ENCODE data around the gene ZFYVE16.
"Not testable (repeated sequence)": the region's sequence is repeated elsewhere in the genome, so short reads cannot be mapped to it uniquely, and the experiment has no call there.

Gene ZFYVE16

DNA sequence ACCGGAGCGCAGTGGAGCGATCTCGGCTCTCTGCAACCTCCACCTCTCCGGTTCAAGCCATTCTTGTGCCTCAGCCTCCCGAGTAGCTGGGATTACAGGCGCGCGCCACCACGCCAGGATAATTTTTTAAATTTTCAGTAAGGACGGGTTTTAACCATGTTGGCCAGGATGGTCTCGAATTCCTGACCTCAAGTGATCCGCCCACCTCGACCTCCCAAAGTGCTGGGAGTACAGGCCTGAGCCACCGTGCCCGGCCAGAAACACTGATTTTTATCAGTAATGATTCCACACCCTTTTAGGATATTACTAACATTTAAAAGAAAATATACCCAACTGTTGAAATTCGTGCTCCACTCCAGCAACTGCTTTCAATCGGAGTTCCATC, 79.6 kb downstream of the ZFYVE16 start:
- H3K4me3 ChIP-seq (ENCODE audit: low read depth, low read length), result peak overlapping the region; percentile 39

GRCh38 chr5:80487829-80488721, 80.2 kb downstream of the ZFYVE16 start, which contains the start of gene FAM151B:
TSS of gene FAM151B (plus strand) at chr5:80488100. CDS start at chr5:80488124, 24 bp downstream.
- peak within 1 kb of the TSS; percentile 65 for H3K4me3 ChIP-seq (ENCODE audit: low read depth, low read length)

GRCh38 chr5:80491296-80491695, 83.4 kb downstream of the ZFYVE16 start:
- H3K4me3 ChIP-seq (ENCODE audit: low read depth, low read length), result no peak overlapping the region

- no peak overlapping the region for H3K4me3 ChIP-seq (ENCODE audit: low read depth, low read length)
These were observed 84.9 kb downstream of the ZFYVE16 start for GRCh38 chr5:80492741-80493140.

DNA sequence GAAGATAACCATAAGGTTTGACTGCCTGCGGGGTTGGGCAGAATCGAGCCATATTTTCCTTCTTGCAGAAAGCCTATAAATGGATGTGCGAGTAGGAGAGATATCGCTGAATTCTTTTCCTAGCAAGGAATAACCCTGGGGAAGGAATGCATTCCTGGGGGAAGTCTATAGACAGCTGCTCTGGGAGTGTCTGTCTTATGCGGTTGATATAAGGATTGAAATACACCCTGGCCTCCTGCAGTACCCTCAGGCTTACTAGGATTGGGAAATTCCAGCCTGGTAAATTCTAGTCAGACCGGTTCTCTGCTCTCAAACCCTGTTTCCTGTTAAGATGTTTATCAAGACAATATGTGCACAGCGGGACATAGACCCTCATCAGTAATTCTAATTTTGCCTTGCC, 85.6 kb downstream of the ZFYVE16 start:
- not testable (repeated sequence) for H3K4me3 ChIP-seq (ENCODE audit: low read depth, low read length)

GRCh38 chr5:80495891-80496290, 88.0 kb downstream of the ZFYVE16 start:
- H3K4me3 ChIP-seq (ENCODE audit: low read depth, low read length), result no peak overlapping the region

- H3K4me3 ChIP-seq (ENCODE audit: low read depth, low read length), result no peak overlapping the region
These were observed 94.9 kb downstream of the ZFYVE16 start for GRCh38 chr5:80502800-80503199.

DNA sequence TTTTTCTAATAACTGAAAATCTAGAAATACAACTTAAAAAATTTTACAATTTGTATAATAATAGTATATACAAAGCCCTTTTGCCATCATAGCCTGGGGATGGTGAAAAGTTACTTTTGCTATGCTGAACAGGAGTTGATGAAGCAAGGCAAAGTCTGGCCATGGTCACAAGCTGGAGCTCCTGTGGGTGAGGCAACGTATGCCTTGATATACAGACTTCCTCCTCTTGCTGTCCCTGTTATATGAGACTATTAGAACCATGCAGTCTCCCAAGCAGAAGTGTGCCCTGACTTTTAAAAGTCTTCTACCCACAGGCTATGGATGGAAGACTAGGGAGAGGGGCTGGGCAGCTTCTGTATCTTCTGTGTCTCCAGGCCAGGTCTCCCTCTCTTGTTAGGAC, 95.8 kb downstream of the ZFYVE16 start:
- no peak overlapping the region for H3K4me3 ChIP-seq (ENCODE audit: low read depth, low read length)

DNA sequence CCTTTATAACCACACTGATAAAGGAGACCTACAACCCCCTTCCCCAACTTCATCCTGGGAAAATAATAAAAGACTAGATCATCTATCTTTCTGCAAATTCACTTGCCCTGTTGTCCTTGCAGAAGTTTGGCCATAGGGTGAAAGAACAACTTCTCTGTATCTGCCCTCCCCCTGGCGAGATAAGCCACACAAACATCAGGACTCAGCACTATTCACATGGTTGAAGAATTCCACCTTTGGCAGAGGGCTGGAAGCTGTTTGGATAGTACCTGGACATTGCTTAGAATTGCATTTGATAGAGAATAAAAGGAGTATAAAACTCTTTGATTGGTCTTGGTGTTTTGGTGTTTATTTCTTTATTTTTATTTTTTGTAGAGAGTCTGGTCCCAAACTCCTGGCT, 97.0 kb downstream of the ZFYVE16 start:
- H3K4me3 ChIP-seq (ENCODE audit: low read depth, low read length), result no peak overlapping the region

DNA sequence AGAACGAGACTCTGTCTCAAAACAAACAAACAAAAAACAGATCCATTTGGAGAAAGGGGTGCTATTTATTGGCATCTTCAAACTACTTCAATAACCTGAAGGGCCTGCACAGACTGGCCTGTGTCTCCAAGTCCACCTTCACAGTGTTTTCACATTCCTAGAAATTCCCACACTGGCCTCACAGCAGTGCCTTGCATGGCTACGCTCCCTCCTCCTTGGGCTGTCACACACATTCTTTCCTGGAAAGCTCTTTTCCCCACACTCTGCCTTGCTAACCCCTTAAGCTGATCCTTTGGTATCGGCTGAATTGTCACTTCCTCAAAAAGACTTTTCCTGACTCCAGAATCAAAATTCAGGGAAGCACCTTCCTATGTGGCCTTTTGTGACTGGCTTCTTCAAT, 99.8 kb downstream of the ZFYVE16 start:
- no peak overlapping the region for H3K4me3 ChIP-seq (ENCODE audit: low read depth, low read length)

- H3K4me3 ChIP-seq (ENCODE audit: low read depth, low read length), result no peak overlapping the region
These were observed 101.0 kb downstream of the ZFYVE16 start for GRCh38 chr5:80508844-80509243.

DNA sequence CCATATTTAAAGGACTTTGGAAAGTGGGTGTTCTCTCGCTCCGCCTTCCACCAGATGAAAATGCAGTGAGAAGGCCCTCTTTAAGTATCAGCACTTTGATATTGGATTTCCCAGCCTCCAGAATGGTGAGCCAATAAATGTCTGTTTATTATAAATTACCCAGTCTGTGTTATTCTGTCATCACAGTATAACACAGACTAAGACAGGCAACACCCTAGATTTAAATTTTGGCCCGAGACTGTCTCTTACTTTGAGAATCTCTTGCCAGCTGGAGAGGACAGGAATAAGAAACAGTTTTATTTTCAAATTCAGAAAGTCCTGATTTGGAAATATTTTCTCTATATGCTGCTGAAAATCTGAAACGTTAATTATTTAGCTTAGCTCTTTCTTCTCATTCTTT, 101.5 kb downstream of the ZFYVE16 start:
- H3K4me3 ChIP-seq (ENCODE audit: low read depth, low read length), result no peak overlapping the region

DNA sequence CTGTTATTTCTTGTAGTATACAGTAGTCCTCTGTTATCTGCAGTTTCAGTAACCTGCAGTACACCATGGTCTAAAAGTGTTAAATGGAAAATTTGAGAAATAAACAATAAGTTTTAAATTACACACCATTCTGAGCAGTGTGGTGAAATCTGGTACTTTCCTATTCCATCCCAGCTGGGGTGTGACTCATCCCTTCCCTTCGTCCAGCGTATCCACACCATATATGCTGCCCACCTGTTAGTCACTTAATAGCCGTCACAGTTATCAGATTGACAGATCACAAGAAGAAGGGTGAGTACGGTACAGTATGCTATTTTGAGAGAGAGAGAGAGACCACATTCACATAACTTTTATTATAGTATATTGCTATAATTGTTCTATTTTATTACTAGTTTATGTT, 109.0 kb downstream of the ZFYVE16 start:
- H3K4me3 ChIP-seq (ENCODE audit: low read depth, low read length), result no peak overlapping the region
